22Rv1 (cell line): ENCODE measurements around the gene ARHGDIA.

Experiments
- CTCF ChIP-seq: fragments of 450-650 bp; IDR thresholded peaks from 2 replicates; pipeline ENCODE4 v1.5.1; 2017; ENCODE audit warnings: mild to moderate bottlenecking
- ZFX ChIP-seq: fragments of 450-650 bp; IDR thresholded peaks from 2 replicates; pipeline ENCODE4 v1.6.1; 2017; ENCODE audit warnings: antibody characterized with exemption, borderline replicate concordance

- TF ChIP-seq CTCF (no peak), ZFX (no peak)
Observed at GRCh38 chr17:81863833-81864768, 7.0 kb downstream of the ARHGDIA start.
